NCI-H1048 (cell line): Measurements from ENCODE around the gene SLC41A3.
"Not testable (repeated sequence)": the region's sequence is repeated elsewhere in the genome, so short reads cannot be mapped to it uniquely, and the experiment has no call there.

Experiments
- DNase-seq: peaks from one replicate; lab custom pipeline; 2025; lab: John Stamatoyannopoulos, UW

Gene SLC41A3

GRCh38 chr3:126082362-126083137, 1.4 kb downstream of the SLC41A3 start:
- DNase-seq = no peak

GRCh38 chr3:126081618-126082361, 2.1 kb downstream of the SLC41A3 start:
- DNase-seq = no peak

GRCh38 chr3:126080970-126081369, 3.0 kb downstream of the SLC41A3 start:
- no peak for DNase-seq

- DNase-seq = no peak
Measured at GRCh38 chr3:126078866-126079265, 5.1 kb downstream of the SLC41A3 start.

- no peak for DNase-seq
Measured at GRCh38 chr3:126077754-126078153, 6.2 kb downstream of the SLC41A3 start.

GRCh38 chr3:126076140-126076539, 7.8 kb downstream of the SLC41A3 start:
- no peak for DNase-seq

GRCh38 chr3:126070146-126070545, 13.8 kb downstream of the SLC41A3 start:
- no peak for DNase-seq

- DNase-seq = no peak
Measured at GRCh38 chr3:126067959-126068358, 16.0 kb downstream of the SLC41A3 start.

GRCh38 chr3:126066676-126067075, 17.2 kb downstream of the SLC41A3 start:
- not testable (repeated sequence) for DNase-seq

- DNase-seq = no peak
Measured at GRCh38 chr3:126065876-126066275, 18.0 kb downstream of the SLC41A3 start.

- no peak for DNase-seq
Measured at GRCh38 chr3:126064627-126065258, 19.2 kb downstream of the SLC41A3 start.

GRCh38 chr3:126063358-126063965, 20.5 kb downstream of the SLC41A3 start:
- DNase-seq = no peak

GRCh38 chr3:126061301-126062032, 22.5 kb downstream of the SLC41A3 start:
- DNase-seq = no peak

GRCh38 chr3:126060613-126061145, 23.2 kb downstream of the SLC41A3 start:
- DNase-seq = no peak

- no peak for DNase-seq
Measured at GRCh38 chr3:126058666-126059065, 25.3 kb downstream of the SLC41A3 start.

GRCh38 chr3:126057936-126058335, 26.0 kb downstream of the SLC41A3 start:
- DNase-seq = no peak

- DNase-seq = no peak
Measured at GRCh38 chr3:126057501-126057819, 26.5 kb downstream of the SLC41A3 start.

- no peak for DNase-seq
Measured at GRCh38 chr3:126056681-126057500, 27.0 kb downstream of the SLC41A3 start.

- no peak for DNase-seq
Measured at GRCh38 chr3:126056088-126056487, 27.8 kb downstream of the SLC41A3 start.

- DNase-seq = no peak
Measured at GRCh38 chr3:126054870-126055269, 29.1 kb downstream of the SLC41A3 start.
